ENCODE data around the gene ABHD12.

Gene ABHD12

GRCh38 chr20:25254571-25254970 is 136.1 kb downstream of the ABHD12 start:
- no peak for DNase-seq

GRCh38 chr20:25253606-25254275 is 136.9 kb downstream of the ABHD12 start:
- no peak for DNase-seq

GRCh38 chr20:25252686-25253421 is 137.8 kb downstream of the ABHD12 start:
- no peak for DNase-seq

- DNase-seq, result no peak
These were observed 138.4 kb downstream of the ABHD12 start for GRCh38 chr20:25252230-25252651.

- DNase-seq, result no peak
These were observed 139.1 kb downstream of the ABHD12 start for GRCh38 chr20:25251558-25251957.

- no peak for DNase-seq
These were observed 139.6 kb downstream of the ABHD12 start for GRCh38 chr20:25251019-25251418.

GRCh38 chr20:25250508-25250907 is 140.1 kb downstream of the ABHD12 start:
- no peak for DNase-seq

Measured in NCI-H774 (cell line).